K562 treated with DMSO at 1 percent for 48 hours (cell line): ENCODE measurements around the gene RAB19. TPM values are rescaled to one million over a fixed set of nuclear protein-coding genes. Genes with fewer than 3 reads are reported as not detected.

ENCODE experiments used
- total RNA-seq: library from RNA; unstranded; fragments of 300-600 nt; gene quantifications from 2 replicates; pipeline ENCODE4 v1.2.3, GENCODE V29; 2022; ENCODE audit warnings: low replicate concordance; ENCODE audit errors: extremely low read depth

Gene RAB19
- not detected in 2 replicates for total RNA-seq

GRCh38 chr7:140403878-140404564 is at the start of gene RAB19:
Gene RAB19, plus strand, starts transcription at chr7:140404058. Its CDS starts 3,589 bp downstream, at chr7:140407647.

GRCh38 chr7:140397784-140398750 is 5.8 kb upstream of the RAB19 start, which contains the start of gene SLC37A3:
Gene SLC37A3, minus strand, starts transcription at chr7:140398530. Its CDS starts 16,004 bp downstream, at chr7:140382526.

Other genes starting within 250 kb of the RAB19 start
- not detected in 2 replicates for gene KDM7A, start 227.1 kb upstream of the RAB19 start, total RNA-seq
- gene SLC37A3, start 5.5 kb upstream of the RAB19 start, total RNA-seq = not detected in 2 replicates
- not detected in 2 replicates for gene MKRN1, start 75.4 kb downstream of the RAB19 start, total RNA-seq
- gene DENND2A, start 236.8 kb downstream of the RAB19 start, total RNA-seq = not detected in 2 replicates